Mesenchymal stem cell (in vitro differentiated cells and primary cell): ENCODE results near the gene CARD8.
A peak's percentile ranks its signal among the peaks of the same experiment; 100 is the strongest.

Experiments
- DNase-seq: peaks from one replicate; pipeline ENCODE4 v3.0.0-alpha.2; 2013
- H2AFZ ChIP-seq: one replicate; pipeline ENCODE4 v1.6.1; 2013; ENCODE audit warnings: low read depth, mild to moderate bottlenecking, control low read depth, inconsistent platforms, low read length, moderate library complexity
- H2AK5ac ChIP-seq: 2 replicates; pipeline ENCODE4 v1.6.1; 2013; ENCODE audit warnings: low read length, moderate library complexity, mild to moderate bottlenecking, inconsistent platforms; ENCODE audit not compliant: severe bottlenecking
- H2BK120ac ChIP-seq: one replicate; pipeline ENCODE4 v1.6.1; 2013; ENCODE audit warnings: low read depth, mild to moderate bottlenecking, inconsistent platforms, low read length, moderate library complexity
- H2BK12ac ChIP-seq, 2 experiments: one replicate each; pipeline ENCODE4 v1.6.1; 2013; ENCODE audit warnings: inconsistent platforms in 2 of 2, low read length in 2 of 2, mild to moderate bottlenecking in 2 of 2, moderate library complexity in 2 of 2, control low read depth in 1 of 2
- H2BK15ac ChIP-seq: one replicate; pipeline ENCODE4 v1.6.1; 2013; ENCODE audit warnings: mild to moderate bottlenecking, low read depth, inconsistent platforms; ENCODE audit not compliant: poor library complexity, severe bottlenecking
- H2BK5ac ChIP-seq: 2 replicates; pipeline ENCODE4 v1.6.1; 2013; ENCODE audit warnings: low read depth, mild to moderate bottlenecking, low read length, control low read depth, inconsistent platforms; ENCODE audit not compliant: poor library complexity, severe bottlenecking
- H3K14ac ChIP-seq, 2 experiments: one replicate each; pipeline ENCODE4 v1.6.1; 2013; ENCODE audit warnings: inconsistent platforms in 2 of 2, low read length in 2 of 2, control low read depth in 1 of 2, mild to moderate bottlenecking in 1 of 2, moderate library complexity in 1 of 2
- H3K18ac ChIP-seq, 2 experiments: one replicate each; pipeline ENCODE4 v1.6.1; 2013; ENCODE audit warnings: inconsistent platforms in 2 of 2, low read length in 2 of 2, control low read depth in 1 of 2, low read depth in 1 of 2, mild to moderate bottlenecking in 1 of 2
- H3K23ac ChIP-seq, 2 experiments: one replicate each; pipeline ENCODE4 v1.6.1; 2013; ENCODE audit warnings: inconsistent platforms in 2 of 2, low read length in 2 of 2, mild to moderate bottlenecking in 2 of 2, moderate library complexity in 2 of 2, control low read depth in 1 of 2
- H3K27ac ChIP-seq: 2 replicates; pipeline ENCODE4 v1.5.1; 2013; ENCODE audit warnings: mild to moderate bottlenecking, moderate library complexity, low read length, control low read depth, inconsistent platforms; ENCODE audit not compliant: poor library complexity, severe bottlenecking
- H3K27me3 ChIP-seq, 2 experiments: 2 replicates each; pipeline versions ENCODE4 v1.6.1 to v1.7.0; 2013; ENCODE audit warnings: low read length in 2 of 2, mild to moderate bottlenecking in 2 of 2, moderate library complexity in 2 of 2, control low read depth in 1 of 2, inconsistent platforms in 1 of 2; ENCODE audit not compliant: control insufficient read depth in 1 of 2, insufficient read depth in 1 of 2
- H3K36me3 ChIP-seq, 2 experiments: 2 replicates each; pipeline versions ENCODE4 v1.6.1 to v1.7.0; 2013; ENCODE audit warnings: low read length in 2 of 2, control low read depth in 1 of 2, inconsistent platforms in 1 of 2, low read depth in 1 of 2, mild to moderate bottlenecking in 1 of 2; ENCODE audit not compliant: insufficient read depth in 2 of 2, control insufficient read depth in 1 of 2
- H3K4ac ChIP-seq, 2 experiments: one replicate each; pipeline ENCODE4 v1.6.1; 2013; ENCODE audit warnings: inconsistent platforms in 2 of 2, low read length in 2 of 2, mild to moderate bottlenecking in 2 of 2, moderate library complexity in 2 of 2, control low read depth in 1 of 2, low read depth in 1 of 2
- H3K4me1 ChIP-seq: 2 replicates; pipeline ENCODE4 v1.6.1; 2013; ENCODE audit warnings: low read depth, low read length, control low read depth; ENCODE audit not compliant: control insufficient read depth, insufficient read depth
- H3K4me2 ChIP-seq: 2 replicates; pipeline ENCODE4 v1.6.1; 2013; ENCODE audit warnings: low read length, mild to moderate bottlenecking, inconsistent platforms; ENCODE audit not compliant: poor library complexity, severe bottlenecking
- H3K4me3 ChIP-seq, 2 experiments: 2 replicates each; pipeline versions ENCODE4 v1.5.1 to v1.7.0; 2013; ENCODE audit warnings: low read length in 2 of 2, mild to moderate bottlenecking in 2 of 2, control low read depth in 1 of 2, low read depth in 1 of 2; ENCODE audit not compliant: insufficient read depth in 1 of 2
- H3K79me1 ChIP-seq: replicated peaks from 2 replicates; pipeline ENCODE4 v1.6.1; 2013; ENCODE audit warnings: mild to moderate bottlenecking, control low read depth, low read length, inconsistent platforms; ENCODE audit not compliant: poor library complexity, severe bottlenecking
- H3K9ac ChIP-seq: 2 replicates; pipeline ENCODE4 v1.7.0; 2013; ENCODE audit warnings: mild to moderate bottlenecking, low read length, moderate library complexity
- H3K9me3 ChIP-seq: 2 replicates; pipeline ENCODE4 v1.7.0; 2013; ENCODE audit warnings: mild to moderate bottlenecking, low read length; ENCODE audit not compliant: control insufficient read depth
- H4K8ac ChIP-seq: one replicate; pipeline ENCODE4 v1.6.1; 2013; ENCODE audit warnings: inconsistent platforms, mild to moderate bottlenecking, low read length, moderate library complexity
- H4K91ac ChIP-seq: one replicate; pipeline ENCODE4 v1.6.1; 2013; ENCODE audit warnings: mild to moderate bottlenecking, low read length, inconsistent platforms
- WGBS: methylation state at CpG from one replicate; pipeline ENCODE4 v1.1.7; 2013; ENCODE audit warnings: mixed read lengths; 5-methylcytosine and 5-hydroxymethylcytosine counted together

The CARD8 gene

GRCh38 chr19:48171710-48172109 is 84.0 kb downstream of the CARD8 start:
- Histone ChIP-seq H3K4me3 (peak overlapping the region in 1 of 2 experiments; percentile 100), H3K27ac (no peak overlapping the region), H2BK5ac (no peak overlapping the region), H2BK12ac (peak overlapping the region in 1 of 2 experiments; percentile 29), H2AK5ac (no peak overlapping the region), H3K4me2 (no peak overlapping the region), H3K4me1 (peaks cover 15% of the 10 kb centered on the region), H3K4ac (no peak overlapping the region), H3K36me3 (peaks cover 30 to 34% of the 10 kb centered on the region in 2 experiments), H2AFZ (no peak overlapping the region), H3K9me3 (no peaks in the 10 kb centered on the region), H2BK15ac (no peak overlapping the region), H3K9ac (peak overlapping the region; percentile 96), H3K27me3 (no peaks in the 10 kb centered on the region), H3K23ac (peak overlapping the region in 1 of 2 experiments; percentile 79), H4K8ac (peak overlapping the region; percentile 46), H3K79me1 (peaks cover 41% of the 10 kb centered on the region), H2BK120ac (no peak overlapping the region), H3K18ac (no peak overlapping the region), H3K14ac (no peak overlapping the region), H4K91ac (peak overlapping the region; percentile 53)
- no peak for DNase-seq
- 99% methylated on average over 37 of the region's 37 CpGs for WGBS

GRCh38 chr19:48170817-48171347 is 84.8 kb downstream of the CARD8 start:
- Histone ChIP-seq H3K9me3 (no peaks in the 10 kb centered on the region), H3K36me3 (peaks cover 30% of the 10 kb centered on the region in 2 experiments), H3K79me1 (peaks cover 44% of the 10 kb centered on the region), H2AFZ (peak overlapping the region; percentile 86), H3K27ac (no peak overlapping the region), H2BK15ac (peak overlapping the region; percentile 21), H4K8ac (peak overlapping the region; percentile 96), H2BK120ac (no peak overlapping the region), H3K4me3 (peak overlapping the region; percentile 96 to 100), H3K14ac (peak overlapping the region in 1 of 2 experiments; percentile 93), H3K23ac (peak overlapping the region in 1 of 2 experiments; percentile 79), H4K91ac (peak overlapping the region; percentile 92), H2BK5ac (no peak overlapping the region), H3K9ac (peak overlapping the region; percentile 96), H3K27me3 (no peaks in the 10 kb centered on the region), H3K18ac (peak overlapping the region; percentile 94 to 95), H2BK12ac (peak overlapping the region in 1 of 2 experiments; percentile 21), H3K4me1 (peaks cover 15% of the 10 kb centered on the region), H3K4me2 (peak overlapping the region; percentile 97), H3K4ac (peak overlapping the region; percentile 89 to 91), H2AK5ac (peak overlapping the region; percentile 85)
- WGBS = 4% methylated on average over 18 of the region's 21 CpGs
- no peak for DNase-seq

- peak within 1 kb of the TSS in 1 of 2 experiments; percentile 79 for H3K23ac ChIP-seq
- H3K4ac ChIP-seq = peak within 1 kb of the TSS; percentile 89 to 91
- peak within 1 kb of the TSS; percentile 90 for H2AFZ ChIP-seq
- peaks cover 15% of the 10 kb centered on the region for H3K4me1 ChIP-seq
- WGBS = under 1% methylated on average over 81 of the region's 82 CpGs
- no peaks in the 10 kb centered on the region for H3K27me3 ChIP-seq
- no peak within 1 kb of the TSS for H2BK120ac ChIP-seq
- peak within 1 kb of the TSS; percentile 96 for H3K9ac ChIP-seq
- H3K79me1 ChIP-seq = peaks cover 41% of the 10 kb centered on the region
- H3K9me3 ChIP-seq = no peaks in the 10 kb centered on the region
- peak within 1 kb of the TSS; percentile 97 for H4K8ac ChIP-seq
- peak within 1 kb of the TSS; percentile 95 for H3K27ac ChIP-seq
- H2AK5ac ChIP-seq = peak within 1 kb of the TSS; percentile 85
- peak within 1 kb of the TSS; percentile 94 to 95 for H3K18ac ChIP-seq
- H3K14ac ChIP-seq = peak within 1 kb of the TSS in 1 of 2 experiments; percentile 93
- peak; percentile 97 for DNase-seq
- peak within 1 kb of the TSS; percentile 97 for H3K4me2 ChIP-seq
- peak within 1 kb of the TSS; percentile 78 for H2BK5ac ChIP-seq
- H4K91ac ChIP-seq = peak within 1 kb of the TSS; percentile 92
- H2BK12ac ChIP-seq = peak within 1 kb of the TSS in 1 of 2 experiments; percentile 21
- H2BK15ac ChIP-seq = peak within 1 kb of the TSS; percentile 93
- H3K36me3 ChIP-seq = peaks cover 25% of the 10 kb centered on the region in 2 experiments
- H3K4me3 ChIP-seq = peak within 1 kb of the TSS; percentile 96 to 100
These were observed 85.5 kb downstream of the CARD8 start, which contains the start of the genes LIG1 and ZSWIM9 for GRCh38 chr19:48169939-48170803. TSS of gene LIG1 (minus strand) at chr19:48170344. CDS start at chr19:48165566, 4,778 bp downstream. TSS of gene ZSWIM9 (plus strand) at chr19:48170680. CDS start at chr19:48171803, 1,123 bp downstream.

- H3K4me1 ChIP-seq = peaks cover 15% of the 10 kb centered on the region
- peak overlapping the region; percentile 87 for H4K8ac ChIP-seq
- H2AFZ ChIP-seq = no peak overlapping the region
- no peaks in the 10 kb centered on the region for H3K27me3 ChIP-seq
- peak overlapping the region; percentile 9 for H3K27ac ChIP-seq
- no peak overlapping the region for H2BK15ac ChIP-seq
- peak overlapping the region; percentile 96 to 100 for H3K4me3 ChIP-seq
- no peak overlapping the region for H3K14ac ChIP-seq
- H3K9ac ChIP-seq = peak overlapping the region; percentile 96
- no peak overlapping the region for H2BK12ac ChIP-seq
- H4K91ac ChIP-seq = peak overlapping the region; percentile 28
- no peak overlapping the region for H2BK120ac ChIP-seq
- H3K18ac ChIP-seq = no peak overlapping the region
- no peak overlapping the region for H3K23ac ChIP-seq
- peaks cover 21 to 23% of the 10 kb centered on the region in 2 experiments for H3K36me3 ChIP-seq
- 3% methylated on average over 13 of the region's 15 CpGs for WGBS
- peak overlapping the region; percentile 95 for H3K4me2 ChIP-seq
- H2BK5ac ChIP-seq = no peak overlapping the region
- no peak overlapping the region for H2AK5ac ChIP-seq
- H3K4ac ChIP-seq = no peak overlapping the region
- peaks cover 38% of the 10 kb centered on the region for H3K79me1 ChIP-seq
- no peaks in the 10 kb centered on the region for H3K9me3 ChIP-seq
- peak; percentile 64 for DNase-seq
These were observed 86.2 kb downstream of the CARD8 start for GRCh38 chr19:48169578-48169938.
